Measurements from ENCODE around the gene PTDSS2. TPM values are rescaled to one million over a fixed set of nuclear protein-coding genes. Genes with fewer than 3 reads are reported as not detected.

PTDSS2 gene
- total and polyA plus RNA-seq, 9 of the 15 experiments (the other 6 are each of a cell fraction or from before 2014, with no cell fraction given): 0.45 to 53.9 (median 17.2) TPM

DNA sequence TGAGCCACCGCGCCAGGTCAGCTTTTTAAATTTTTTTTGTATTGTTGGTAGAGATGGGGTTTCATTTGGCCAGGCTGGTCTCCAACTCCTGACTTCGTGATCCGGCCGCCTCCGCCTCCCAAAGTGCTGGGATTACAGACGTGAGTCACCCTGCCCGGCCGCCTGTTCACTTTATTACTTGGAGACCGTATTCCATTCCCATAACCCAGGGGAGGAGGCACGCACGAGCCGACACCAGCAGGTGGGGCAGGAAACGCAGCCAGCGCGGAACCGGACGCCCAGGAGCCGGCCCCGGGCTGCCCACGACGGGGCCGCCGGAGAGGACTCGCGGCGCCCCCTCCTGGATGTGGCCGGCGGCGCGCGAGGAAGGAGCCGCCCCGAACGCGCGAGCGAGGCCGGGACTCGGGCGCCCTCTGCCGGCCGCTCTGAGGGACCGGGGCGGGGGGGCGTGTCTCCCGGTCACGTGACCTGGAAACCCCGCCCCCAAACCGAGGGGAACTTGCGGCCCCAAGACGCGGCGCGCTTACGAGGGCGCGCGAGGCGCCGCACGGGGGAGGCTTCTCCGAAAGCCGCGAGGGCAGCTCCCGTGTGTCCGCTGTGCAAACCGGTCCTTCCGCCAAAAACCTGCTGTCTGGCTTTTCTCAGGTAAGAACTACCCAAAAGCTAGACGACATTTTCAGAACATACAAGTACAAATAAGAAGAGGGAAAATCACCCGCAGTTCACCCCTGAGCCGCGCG lies 68.6 kb downstream of the PTDSS2 start (continued):
- TF ChIP-seq USF1 (CRISPR knock-in tag; IDR thresholded peaks at IDR 0.05) (peak; percentile 93), ZC3H11A (IDR thresholded peaks at IDR 0.05; ENCODE audit: low read depth, low read length) (no peak), ZNF354B (CRISPR knock-in tag; IDR thresholded peaks at IDR 0.05) (no peak), MTA2 (IDR thresholded peaks at IDR 0.05; ENCODE audit: low read depth) (0 out of 2 replicates have a peak, but pooled peaks have one; percentile 11), XRCC4 (IDR thresholded peaks at IDR 0.05; ENCODE audit: extremely low read depth, insufficient read depth, insufficient read length) (no peak), POLR2A (conservative IDR thresholded peaks at IDR 0.05) (peak; percentile 63; the same call in 1 of the 2 replicates), ADNP (tag; IDR thresholded peaks at IDR 0.05) (no peak), EP300 (IDR thresholded peaks at IDR 0.05; ENCODE audit: low read length) (no peak), CREB3 (tag; conservative IDR thresholded peaks at IDR 0.05; ENCODE audit: low read depth) (no peak), OTX1 (CRISPR knock-in tag; IDR thresholded peaks at IDR 0.05) (no peak), ZNF12 (CRISPR knock-in tag; IDR thresholded peaks at IDR 0.05) (0 out of 2 replicates have a peak, but pooled peaks have one; percentile 53), ZEB2 (IDR thresholded peaks at IDR 0.05) (peak; percentile 86), EZH2 (IDR thresholded peaks at IDR 0.05; ENCODE audit: borderline replicate concordance, low read depth, low read length) (no peak), ZNF316 (IDR thresholded peaks at IDR 0.05) (peak; percentile 49)
- TF ChIP-seq, protein P1, sequence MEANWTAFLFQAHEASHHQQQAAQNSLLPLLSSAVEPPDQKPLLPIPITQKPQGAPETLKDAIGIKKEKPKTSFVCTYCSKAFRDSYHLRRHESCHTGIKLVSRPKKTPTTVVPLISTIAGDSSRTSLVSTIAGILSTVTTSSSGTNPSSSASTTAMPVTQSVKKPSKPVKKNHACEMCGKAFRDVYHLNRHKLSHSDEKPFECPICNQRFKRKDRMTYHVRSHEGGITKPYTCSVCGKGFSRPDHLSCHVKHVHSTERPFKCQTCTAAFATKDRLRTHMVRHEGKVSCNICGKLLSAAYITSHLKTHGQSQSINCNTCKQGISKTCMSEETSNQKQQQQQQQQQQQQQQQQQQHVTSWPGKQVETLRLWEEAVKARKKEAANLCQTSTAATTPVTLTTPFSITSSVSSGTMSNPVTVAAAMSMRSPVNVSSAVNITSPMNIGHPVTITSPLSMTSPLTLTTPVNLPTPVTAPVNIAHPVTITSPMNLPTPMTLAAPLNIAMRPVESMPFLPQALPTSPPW (CRISPR knock-in tag; IDR thresholded peaks at IDR 0.05): peak; percentile 88
- TF ChIP-seq, protein P2, sequence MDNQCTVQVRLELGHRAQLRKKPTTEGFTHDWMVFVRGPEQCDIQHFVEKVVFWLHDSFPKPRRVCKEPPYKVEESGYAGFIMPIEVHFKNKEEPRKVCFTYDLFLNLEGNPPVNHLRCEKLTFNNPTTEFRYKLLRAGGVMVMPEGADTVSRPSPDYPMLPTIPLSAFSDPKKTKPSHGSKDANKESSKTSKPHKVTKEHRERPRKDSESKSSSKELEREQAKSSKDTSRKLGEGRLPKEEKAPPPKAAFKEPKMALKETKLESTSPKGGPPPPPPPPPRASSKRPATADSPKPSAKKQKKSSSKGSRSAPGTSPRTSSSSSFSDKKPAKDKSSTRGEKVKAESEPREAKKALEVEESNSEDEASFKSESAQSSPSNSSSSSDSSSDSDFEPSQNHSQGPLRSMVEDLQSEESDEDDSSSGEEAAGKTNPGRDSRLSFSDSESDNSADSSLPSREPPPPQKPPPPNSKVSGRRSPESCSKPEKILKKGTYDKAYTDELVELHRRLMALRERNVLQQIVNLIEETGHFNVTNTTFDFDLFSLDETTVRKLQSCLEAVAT (IDR thresholded peaks at IDR 0.05): no peak
- TF ChIP-seq, protein P3, sequence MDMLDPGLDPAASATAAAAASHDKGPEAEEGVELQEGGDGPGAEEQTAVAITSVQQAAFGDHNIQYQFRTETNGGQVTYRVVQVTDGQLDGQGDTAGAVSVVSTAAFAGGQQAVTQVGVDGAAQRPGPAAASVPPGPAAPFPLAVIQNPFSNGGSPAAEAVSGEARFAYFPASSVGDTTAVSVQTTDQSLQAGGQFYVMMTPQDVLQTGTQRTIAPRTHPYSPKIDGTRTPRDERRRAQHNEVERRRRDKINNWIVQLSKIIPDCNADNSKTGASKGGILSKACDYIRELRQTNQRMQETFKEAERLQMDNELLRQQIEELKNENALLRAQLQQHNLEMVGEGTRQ (CRISPR knock-in tag; IDR thresholded peaks at IDR 0.05): peak; percentile 95
- TF ChIP-seq, protein P4, sequence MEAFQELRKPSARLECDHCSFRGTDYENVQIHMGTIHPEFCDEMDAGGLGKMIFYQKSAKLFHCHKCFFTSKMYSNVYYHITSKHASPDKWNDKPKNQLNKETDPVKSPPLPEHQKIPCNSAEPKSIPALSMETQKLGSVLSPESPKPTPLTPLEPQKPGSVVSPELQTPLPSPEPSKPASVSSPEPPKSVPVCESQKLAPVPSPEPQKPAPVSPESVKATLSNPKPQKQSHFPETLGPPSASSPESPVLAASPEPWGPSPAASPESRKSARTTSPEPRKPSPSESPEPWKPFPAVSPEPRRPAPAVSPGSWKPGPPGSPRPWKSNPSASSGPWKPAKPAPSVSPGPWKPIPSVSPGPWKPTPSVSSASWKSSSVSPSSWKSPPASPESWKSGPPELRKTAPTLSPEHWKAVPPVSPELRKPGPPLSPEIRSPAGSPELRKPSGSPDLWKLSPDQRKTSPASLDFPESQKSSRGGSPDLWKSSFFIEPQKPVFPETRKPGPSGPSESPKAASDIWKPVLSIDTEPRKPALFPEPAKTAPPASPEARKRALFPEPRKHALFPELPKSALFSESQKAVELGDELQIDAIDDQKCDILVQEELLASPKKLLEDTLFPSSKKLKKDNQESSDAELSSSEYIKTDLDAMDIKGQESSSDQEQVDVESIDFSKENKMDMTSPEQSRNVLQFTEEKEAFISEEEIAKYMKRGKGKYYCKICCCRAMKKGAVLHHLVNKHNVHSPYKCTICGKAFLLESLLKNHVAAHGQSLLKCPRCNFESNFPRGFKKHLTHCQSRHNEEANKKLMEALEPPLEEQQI (IDR thresholded peaks at IDR 0.05): no peak
- TF ChIP-seq, protein P5, sequence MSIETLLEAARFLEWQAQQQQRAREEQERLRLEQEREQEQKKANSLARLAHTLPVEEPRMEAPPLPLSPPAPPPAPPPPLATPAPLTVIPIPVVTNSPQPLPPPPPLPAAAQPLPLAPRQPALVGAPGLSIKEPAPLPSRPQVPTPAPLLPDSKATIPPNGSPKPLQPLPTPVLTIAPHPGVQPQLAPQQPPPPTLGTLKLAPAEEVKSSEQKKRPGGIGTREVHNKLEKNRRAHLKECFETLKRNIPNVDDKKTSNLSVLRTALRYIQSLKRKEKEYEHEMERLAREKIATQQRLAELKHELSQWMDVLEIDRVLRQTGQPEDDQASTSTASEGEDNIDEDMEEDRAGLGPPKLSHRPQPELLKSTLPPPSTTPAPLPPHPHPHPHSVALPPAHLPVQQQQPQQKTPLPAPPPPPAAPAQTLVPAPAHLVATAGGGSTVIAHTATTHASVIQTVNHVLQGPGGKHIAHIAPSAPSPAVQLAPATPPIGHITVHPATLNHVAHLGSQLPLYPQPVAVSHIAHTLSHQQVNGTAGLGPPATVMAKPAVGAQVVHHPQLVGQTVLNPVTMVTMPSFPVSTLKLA (conservative IDR thresholded peaks at IDR 0.05): peak; percentile 72 to 83
